Right lobe of liver (tissue), 6 donors: ENCODE measurements around the gene UBE2V1. TPM values are rescaled to one million over a fixed set of nuclear protein-coding genes. Genes with fewer than 3 reads are reported as not detected.

Source experiments
- ATAC-seq, 4 donors: fragments of 200-7000 bp; cut with Tn5 transposase; one replicate each; pipeline ENCODE4 v1.9.1; 2020; ENCODE audit warnings: mild to moderate bottlenecking in 4 of 4, moderate library complexity in 4 of 4
- DNase-seq, 3 donors: peaks; one replicate each; pipeline ENCODE4 v3.0.0-alpha.2; 2020
- H3K27ac ChIP-seq, 3 donors: fragments of 200-600 bp; one replicate each; pipeline ENCODE4 v1.8.0; 2022
- H3K27me3 ChIP-seq, 2 donors: fragments of 200-600 bp; one replicate each; pipeline ENCODE4 v1.8.0; 2022
- H3K36me3 ChIP-seq, 4 donors: fragments of 200-600 bp; sonication (generic) in 1 of 4; one replicate each; pipeline versions ENCODE4 v1.5.1 to v1.8.0; 2017 to 2022; ENCODE audit warnings: control low read depth in 1 of 4
- H3K4me1 ChIP-seq, 4 donors: fragments of 200-600 bp; sonication (generic) in 1 of 4; one replicate each; pipeline versions ENCODE4 v1.5.1 to v1.8.0; 2017 to 2022; ENCODE audit warnings: control low read depth in 1 of 4
- H3K4me3 ChIP-seq, 3 donors: fragments of 200-600 bp; one replicate each; pipeline ENCODE4 v1.8.0; 2022
- H3K9me3 ChIP-seq, 4 donors: fragments of 200-600 bp; sonication (generic) in 1 of 4; one replicate each; pipeline versions ENCODE4 v1.5.1 to v1.8.0; 2017 to 2022; ENCODE audit warnings: control low read depth in 1 of 4
- CTCF ChIP-seq, 4 donors: fragments of 200-600 bp in 3 of 4; fragments of 450-650 bp in 1 of 4; IDR thresholded peaks; one replicate each; pipeline versions ENCODE4 v1.5.1 to v1.8.0; 2016 to 2022; ENCODE audit warnings: antibody characterized with exemption in 4 of 4, mild to moderate bottlenecking in 2 of 4
- POLR2A ChIP-seq: fragments of 450-650 bp; IDR thresholded peaks from one replicate; pipeline ENCODE4 v1.6.1; 2017; ENCODE audit warnings: antibody characterized with exemption, mild to moderate bottlenecking
- WGBS: methylation state at CpG from one replicate; pipeline ENCODE4 v1.1.6; 2018; ENCODE audit warnings: low coverage, low lambda C conversion rate; ENCODE audit not compliant: insufficient coverage; ENCODE audit errors: missing lambda C conversion rate; 5-methylcytosine and 5-hydroxymethylcytosine counted together
- intact Hi-C, 2 donors: fragments of 100-400 bp; cut with DNase I; formaldehyde crosslinking; loops; one replicate each; pipeline versions ENCODE4 v1.11.2 to v1.14.1; 2022
- total RNA-seq, 6 experiments: library from RNA; depleted of rRNA in 2 of 6; stranded (reverse); fragments of >200 nt in 2 of 6; fragmentation: NEBNext Ultra II Directional in 3 of 6; extraction: Animal tissue kit (Norgen Biotek cat#: 25700) in 3 of 6; gene quantifications; one replicate each; pipeline versions ENCODE4 v1.1.0 to v1.2.4, GENCODE V29; 2016 to 2023
- donor health status: DM: no; HTN: yes; CAD: no.
- donor health status: DM: no; HTN: no; CAD: no.
- donor health status: DM: no; HTN: no; CAD: no.
- donor health status: DM: no; HTN: yes; CAD: no.
- donor health status: DM: no; HTN: yes; CAD: no.

The UBE2V1 gene
- total RNA-seq, 6 experiments from 2014 or later, result 38.2 to 49.4 (median 44.3) TPM

GRCh38 chr20:50034567-50035180 is 78.3 kb downstream of the UBE2V1 start:
- H3K4me3 ChIP-seq, result no peak overlapping the region
- no peak for DNase-seq
- intact Hi-C loops, result no loop called here
- no peak for TF ChIP-seq CTCF (IDR thresholded peaks at IDR 0.05)
- no peak for TF ChIP-seq POLR2A
- peaks cover 0 to 10% (median 4%) of the 10 kb centered on the region in 4 donors for H3K4me1 ChIP-seq
- no peaks in the 10 kb centered on the region for H3K9me3 ChIP-seq
- no peaks in the 10 kb centered on the region for H3K27me3 ChIP-seq
- H3K27ac ChIP-seq, result no peak overlapping the region
- no peaks in the 10 kb centered on the region for H3K36me3 ChIP-seq
- WGBS, result 83% methylated on average over 4 of the region's 9 CpGs
- no peak for ATAC-seq

GRCh38 chr20:50032955-50033666 is 79.8 kb downstream of the UBE2V1 start:
- H3K4me1 ChIP-seq, result peaks cover 0 to 13% (median 6%) of the 10 kb centered on the region in 4 donors
- DNase-seq, result no peak
- H3K36me3 ChIP-seq, result no peaks in the 10 kb centered on the region
- no peak overlapping the region for H3K4me3 ChIP-seq
- H3K27me3 ChIP-seq, result no peaks in the 10 kb centered on the region
- no peaks in the 10 kb centered on the region for H3K9me3 ChIP-seq
- WGBS, result 68% methylated on average over 4 of the region's 9 CpGs
- no peak for TF ChIP-seq CTCF (IDR thresholded peaks at IDR 0.05)
- TF ChIP-seq POLR2A, result no peak
- ATAC-seq, result no peak
- intact Hi-C loops, result no loop called here
- peak overlapping the region in 2 of 3 donors; percentile 8 to 22 for H3K27ac ChIP-seq

Other genes with a start within 250 kb of the UBE2V1 start
- 1 to 10 TPM; 1.9 to 3.6 (median 2.9) TPM for gene SPATA2, start 197.6 kb downstream of the UBE2V1 start, total RNA-seq
- 100 to 1,000 TPM in 1 of 6 experiments, 10 to 100 TPM in 5; 38.6 to 113 (median 44.9) TPM for gene RNF114, start 176.8 kb downstream of the UBE2V1 start, total RNA-seq
- gene SNAI1, start 130.2 kb downstream of the UBE2V1 start, total RNA-seq, result 1 to 10 TPM in 4 of 6 experiments, under 1 TPM in 2; 0.73 to 1.9 (median 1.1) TPM
- gene PEDS1, start 40.6 kb upstream of the UBE2V1 start, total RNA-seq, result 10 to 100 TPM in 5 of 6 experiments, 1 to 10 TPM in 1; 6.9 to 25.3 (median 13.7) TPM
- gene CEBPB, start 77.7 kb upstream of the UBE2V1 start, total RNA-seq, result 100 to 1,000 TPM; 130 to 182 (median 152) TPM